GM19240 (cell line): ENCODE data around the gene ATP10A.

Experiments
- DNase-seq: peaks from one replicate; pipeline ENCODE4 v3.0.0; 2011; ENCODE audit warnings: low spot score; ENCODE audit not compliant: insufficient read length

Gene ATP10A

DNA sequence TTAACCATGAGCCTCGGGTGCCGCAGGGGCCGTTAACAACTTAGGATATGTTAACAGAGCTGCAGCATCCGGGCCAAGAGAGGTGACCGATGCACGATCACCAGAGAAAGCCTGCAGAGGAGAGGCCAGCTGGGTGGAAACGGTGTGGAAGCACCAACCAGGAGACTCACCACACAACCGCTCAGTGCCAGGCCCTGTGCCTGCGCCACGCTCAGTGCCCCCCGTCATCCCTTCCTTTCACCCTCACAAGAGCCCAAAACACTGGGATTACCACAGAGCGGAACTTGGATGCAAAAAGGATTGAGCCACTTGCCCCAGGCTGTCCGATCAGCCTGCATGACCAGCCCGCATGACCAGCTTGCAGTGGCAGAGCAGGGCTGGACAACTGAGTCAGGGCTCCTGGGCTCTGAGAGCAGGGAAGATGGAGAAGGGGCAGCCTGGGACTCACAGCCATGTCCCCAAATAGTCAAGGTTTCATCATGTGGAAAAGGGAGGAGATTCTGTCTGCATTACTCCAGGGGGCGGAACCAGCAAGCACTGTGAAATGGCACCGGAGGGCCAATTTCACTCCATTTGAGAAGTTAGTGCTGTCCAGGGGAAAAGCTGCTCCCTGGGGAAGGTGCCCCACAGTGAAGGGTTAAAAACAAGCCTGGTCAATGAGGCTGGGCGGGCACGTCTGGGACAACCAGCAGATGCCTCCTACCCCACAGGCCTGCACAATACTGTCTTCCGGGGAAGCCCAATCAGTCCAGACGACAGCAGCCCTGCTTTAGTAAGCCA is 156.8 kb downstream of the ATP10A start:
- DNase-seq: no peak

DNA sequence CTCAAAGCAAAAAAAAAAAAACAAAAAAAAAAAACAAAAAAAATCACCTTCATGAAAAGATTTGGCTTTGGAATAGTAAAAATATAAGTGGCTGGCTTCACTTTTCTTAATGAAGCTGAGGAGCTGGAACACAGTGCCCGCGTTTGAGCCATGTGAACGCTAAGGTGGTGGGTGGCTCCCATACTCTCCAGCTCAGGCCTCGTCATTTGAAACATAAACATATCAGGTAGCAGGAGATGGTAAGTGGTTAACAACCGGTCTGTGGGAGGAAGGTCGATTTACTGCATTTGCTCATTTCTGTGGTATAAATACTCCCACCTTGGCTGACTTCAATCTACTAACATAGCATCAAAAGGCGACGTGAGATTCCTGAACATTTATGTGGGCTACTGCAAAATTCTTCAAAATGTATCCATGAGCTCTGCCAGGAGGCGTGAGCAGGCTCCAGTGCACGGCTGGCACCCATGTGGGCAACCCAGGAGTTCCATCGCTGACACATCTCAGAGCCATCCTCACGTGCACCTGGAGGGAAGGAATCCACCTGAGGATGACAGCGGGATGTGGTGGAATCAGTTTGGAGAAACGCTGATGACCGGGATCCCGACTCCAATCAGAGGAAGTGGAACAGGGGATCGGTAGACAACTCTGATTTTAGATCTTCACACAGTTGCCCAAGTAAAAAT is 157.6 kb downstream of the ATP10A start:
- no peak for DNase-seq

DNA sequence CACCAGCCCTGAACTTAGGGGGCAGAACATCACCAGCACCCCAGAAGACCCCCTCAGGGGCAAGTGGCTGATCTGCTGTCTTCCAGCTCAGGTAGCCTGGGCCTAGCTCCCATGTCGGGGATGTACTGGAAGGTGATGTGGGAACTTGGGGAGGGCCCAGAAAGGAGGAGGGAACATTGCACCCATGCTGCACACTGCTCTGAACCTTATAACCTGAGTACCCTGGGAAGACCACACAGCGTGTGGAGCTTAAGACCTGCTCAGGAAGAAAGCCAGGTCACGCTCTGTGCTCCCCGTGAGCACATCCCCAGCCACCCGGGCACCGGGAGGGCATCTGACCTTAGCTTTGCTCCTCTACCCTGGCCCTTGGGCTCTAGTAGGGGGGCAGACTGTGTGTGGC is 159.4 kb downstream of the ATP10A start:
- DNase-seq: no peak

DNA sequence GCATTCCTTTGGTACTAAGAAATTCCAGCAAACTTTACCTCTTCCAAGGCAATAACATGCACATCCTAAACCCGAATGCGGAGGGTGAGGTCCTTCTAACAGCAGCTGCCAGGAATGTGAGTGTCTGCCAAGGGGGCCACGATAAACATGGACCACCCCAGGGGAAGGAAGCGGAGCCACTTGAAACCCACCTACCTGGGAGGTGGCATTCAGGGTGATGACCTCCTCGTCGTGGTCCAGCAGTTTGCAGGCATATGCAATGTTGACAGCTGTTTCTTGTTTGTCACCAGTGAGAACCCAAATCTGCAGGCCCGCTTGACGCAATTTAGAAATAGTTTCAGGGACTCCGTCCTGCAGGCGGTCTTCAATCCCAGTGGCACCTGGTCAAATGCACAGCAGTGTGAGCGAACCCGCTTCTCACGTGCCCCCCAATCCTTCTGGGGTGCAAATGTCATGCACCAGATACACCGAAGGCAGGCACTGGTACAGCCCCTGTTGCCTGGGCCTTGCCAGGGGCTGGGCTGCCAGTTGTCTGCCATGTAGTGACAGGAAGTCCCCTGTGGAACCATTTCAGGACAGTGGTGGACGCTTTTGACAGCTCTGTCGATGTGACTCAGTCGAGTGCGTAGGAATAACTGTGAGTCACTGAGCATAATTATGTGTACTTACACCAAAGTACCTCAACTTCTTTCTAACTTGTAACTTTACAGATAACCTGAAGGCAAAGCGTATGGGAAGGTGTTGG is 161.2 kb downstream of the ATP10A start:
- no peak for DNase-seq

DNA sequence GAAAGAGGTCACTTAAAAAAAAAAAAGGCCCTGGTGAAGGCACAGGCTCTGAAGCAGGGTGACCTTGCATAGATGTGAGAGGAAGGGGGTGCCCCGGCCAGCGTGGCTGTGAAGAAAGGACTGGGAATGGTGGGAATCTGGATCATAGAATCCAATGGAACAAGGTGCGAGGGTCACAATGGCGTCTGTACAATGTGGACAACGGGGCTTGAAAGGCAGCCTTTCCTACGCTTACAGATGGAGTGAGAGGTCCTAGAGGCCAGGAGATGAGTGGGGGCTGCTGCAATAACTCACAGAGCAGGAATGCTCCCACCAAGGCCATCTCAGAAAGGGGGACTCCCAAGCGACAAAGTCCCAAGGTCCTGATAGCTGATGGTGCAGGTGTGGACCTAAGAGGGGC is 162.2 kb downstream of the ATP10A start:
- DNase-seq: no peak

DNA sequence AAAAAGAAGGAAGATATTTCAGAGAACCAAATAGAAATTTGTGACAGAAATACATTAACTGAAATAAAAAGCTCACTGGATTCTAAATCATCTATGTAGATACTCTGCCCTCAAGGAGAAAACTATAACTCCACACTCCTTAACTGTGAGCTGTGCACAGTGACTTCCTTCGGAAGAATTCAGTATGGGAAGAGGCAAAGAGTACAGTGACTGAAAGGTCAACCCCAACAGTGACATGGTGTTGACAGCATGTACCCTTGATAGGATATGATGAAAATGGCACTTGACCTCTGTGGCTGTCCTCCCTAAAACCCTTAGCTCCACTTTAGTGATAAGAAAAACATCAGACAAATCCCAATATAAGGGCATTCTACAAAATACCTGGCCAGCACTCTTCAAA is 165.5 kb downstream of the ATP10A start:
- no peak for DNase-seq

DNA sequence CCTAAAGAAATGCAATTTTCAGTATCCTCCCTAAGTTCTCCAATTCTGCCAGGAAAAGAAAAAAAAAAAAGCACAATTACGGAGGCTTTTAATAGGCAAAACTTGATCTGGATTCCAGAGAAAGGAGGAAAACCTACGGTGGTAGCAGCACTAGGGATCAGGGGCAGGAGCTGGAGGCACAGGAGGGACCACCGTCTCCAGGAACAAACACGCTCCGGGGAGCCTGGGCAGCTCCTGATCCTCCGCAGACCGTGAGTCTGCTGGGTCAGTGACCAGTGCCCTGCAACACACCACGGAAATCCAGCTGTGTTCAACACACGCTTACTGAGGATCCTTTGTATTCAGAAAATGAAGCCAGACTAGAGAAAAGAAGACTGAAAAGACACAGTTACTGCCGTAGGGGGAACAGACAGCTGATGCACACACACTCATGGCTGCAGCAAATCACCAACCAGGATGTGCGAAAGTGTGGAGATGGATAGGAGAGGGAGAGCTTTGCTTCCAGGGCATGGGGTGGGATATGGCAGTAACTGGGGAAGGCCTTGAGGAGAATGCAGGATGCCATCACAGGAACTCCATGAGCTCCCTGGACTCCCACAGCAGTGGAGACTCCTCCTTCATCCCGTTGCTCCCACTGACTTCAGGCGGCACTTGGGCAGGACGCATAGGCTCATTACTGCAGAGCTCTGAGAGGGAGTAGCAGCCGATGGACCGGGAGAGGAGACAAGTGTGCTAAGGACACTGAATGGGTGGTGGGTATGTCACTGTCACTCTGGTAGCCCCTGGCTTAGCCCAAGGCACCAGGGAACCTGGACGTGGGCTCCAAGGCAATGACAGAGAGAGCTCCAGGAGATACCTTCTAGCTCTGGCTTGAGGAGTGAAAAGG is 167.0 kb downstream of the ATP10A start:
- no peak for DNase-seq

DNA sequence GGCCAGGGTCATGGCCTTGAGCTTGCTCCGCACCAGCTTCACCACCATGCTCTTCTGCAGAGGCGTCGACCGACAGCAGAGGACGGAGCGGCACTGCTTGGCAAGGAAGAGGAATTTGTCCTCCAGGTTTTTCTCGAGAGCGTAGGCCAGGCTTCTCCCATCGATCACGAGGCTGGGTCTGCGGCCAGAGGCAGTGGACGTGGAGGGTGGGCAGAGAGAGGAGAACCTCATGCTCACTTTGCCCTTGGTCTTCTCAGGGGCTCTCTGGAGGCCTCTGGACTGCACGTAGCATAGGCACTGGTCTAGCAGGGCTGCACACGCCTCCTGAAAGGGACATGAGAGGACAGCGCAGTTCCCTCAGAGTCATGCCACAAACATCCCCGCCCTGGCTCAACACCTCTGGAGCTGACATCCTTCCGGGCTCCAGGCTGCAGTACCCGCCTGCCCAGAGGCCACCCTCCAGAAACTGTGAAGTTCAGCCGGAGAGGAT is 168.3 kb downstream of the ATP10A start:
- DNase-seq: no peak

DNA sequence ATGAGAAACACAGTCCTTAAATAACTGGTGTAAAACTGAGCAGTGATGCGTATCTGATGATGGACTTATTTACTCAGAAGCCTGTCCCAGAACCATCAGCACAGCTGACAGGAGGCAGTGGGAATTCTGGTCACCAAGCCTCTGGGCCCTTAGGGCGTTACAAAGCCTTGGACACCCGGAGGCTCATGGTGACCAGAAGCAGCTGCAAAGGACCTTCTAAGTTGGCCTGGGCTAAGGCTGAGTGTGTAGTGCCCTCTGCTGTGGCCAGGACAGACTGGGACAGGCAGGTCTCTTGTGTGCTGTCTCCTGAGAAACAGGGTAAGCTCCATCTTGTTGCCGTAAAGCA is 168.9 kb downstream of the ATP10A start:
- no peak for DNase-seq

DNA sequence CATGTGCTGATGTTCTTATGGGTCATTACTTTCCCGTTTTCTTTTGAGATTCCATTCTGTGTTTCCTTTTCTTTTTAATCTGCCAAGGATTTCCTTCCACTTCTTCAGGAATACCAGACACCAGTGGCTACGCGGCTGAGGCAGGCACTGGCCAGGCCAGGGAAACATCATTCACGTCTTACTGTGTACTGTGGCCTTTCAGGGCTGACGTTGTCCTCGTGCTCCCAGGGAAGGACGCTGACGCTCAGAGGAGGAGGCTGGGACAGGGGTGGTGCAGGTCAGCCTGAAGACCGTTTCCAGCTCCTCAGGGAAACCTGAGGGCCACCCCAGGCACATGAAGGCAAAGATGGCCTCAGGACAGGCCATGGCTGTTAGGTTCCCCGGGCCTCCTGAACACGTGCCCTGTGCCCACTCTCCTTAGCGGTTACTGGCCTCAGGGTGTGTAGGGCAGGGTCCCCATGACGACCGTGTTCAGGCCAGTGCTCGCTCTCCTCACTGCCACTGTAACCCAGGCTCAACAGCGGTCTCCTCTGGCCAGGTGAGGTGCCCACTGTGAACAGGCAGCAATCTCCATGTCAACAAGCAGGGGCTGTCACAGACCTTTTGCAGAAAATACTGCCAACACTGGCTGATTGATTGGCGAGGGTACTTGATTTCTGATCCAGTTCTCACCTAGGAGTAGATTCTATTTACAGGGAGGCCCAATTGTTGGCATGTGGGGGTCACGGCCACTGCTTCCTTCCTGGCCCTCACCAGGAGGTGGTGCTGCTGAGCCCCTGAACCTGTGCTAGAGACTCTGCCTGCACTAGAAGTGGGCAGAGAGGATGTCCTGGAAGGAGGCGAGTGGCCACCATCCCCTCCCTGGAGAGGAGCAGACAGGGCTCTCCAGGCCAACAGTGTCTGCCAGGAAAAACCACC is 169.5 kb downstream of the ATP10A start:
- DNase-seq: no peak

DNA sequence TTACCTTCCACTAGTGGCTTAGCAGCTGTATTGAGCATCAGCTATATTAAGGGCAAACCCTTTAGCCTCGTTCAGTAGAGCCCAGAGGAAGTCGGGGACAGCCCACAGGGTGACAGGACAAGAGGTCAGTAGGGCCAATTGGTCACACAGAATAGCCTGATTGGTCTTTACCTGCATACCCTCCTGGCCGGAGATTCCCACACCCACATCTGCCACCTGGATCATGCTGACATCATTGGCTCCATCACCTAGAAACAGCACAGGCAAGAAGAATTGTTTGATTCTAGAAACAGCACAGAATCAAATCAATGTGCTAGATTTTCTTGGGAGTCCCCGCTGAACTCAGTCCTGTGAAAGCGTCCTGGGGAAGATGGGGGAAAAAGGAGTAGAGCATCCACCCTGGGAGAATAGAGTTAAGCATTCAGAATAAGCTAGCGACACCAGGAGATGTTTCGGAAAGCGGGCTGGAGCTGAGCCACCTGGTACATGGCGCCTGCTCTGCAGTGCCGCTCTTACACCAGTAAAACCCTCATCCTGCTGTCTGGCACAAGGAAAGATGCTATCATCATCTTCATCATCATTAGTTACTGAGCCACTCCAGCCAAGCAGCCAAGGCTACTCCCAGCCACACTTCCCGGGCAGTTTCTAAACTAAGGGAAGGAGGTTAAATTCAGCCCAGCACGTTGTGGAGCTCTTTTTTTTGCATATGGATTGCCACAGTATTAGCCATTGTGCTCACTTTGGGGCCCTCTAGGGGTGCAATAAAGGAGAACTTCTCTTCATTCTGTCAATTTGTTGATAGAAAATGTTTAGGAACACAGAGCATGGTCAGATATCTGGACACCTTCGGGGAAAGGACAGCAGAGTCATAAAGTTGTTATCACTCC is 171.3 kb downstream of the ATP10A start:
- DNase-seq: no peak

DNA sequence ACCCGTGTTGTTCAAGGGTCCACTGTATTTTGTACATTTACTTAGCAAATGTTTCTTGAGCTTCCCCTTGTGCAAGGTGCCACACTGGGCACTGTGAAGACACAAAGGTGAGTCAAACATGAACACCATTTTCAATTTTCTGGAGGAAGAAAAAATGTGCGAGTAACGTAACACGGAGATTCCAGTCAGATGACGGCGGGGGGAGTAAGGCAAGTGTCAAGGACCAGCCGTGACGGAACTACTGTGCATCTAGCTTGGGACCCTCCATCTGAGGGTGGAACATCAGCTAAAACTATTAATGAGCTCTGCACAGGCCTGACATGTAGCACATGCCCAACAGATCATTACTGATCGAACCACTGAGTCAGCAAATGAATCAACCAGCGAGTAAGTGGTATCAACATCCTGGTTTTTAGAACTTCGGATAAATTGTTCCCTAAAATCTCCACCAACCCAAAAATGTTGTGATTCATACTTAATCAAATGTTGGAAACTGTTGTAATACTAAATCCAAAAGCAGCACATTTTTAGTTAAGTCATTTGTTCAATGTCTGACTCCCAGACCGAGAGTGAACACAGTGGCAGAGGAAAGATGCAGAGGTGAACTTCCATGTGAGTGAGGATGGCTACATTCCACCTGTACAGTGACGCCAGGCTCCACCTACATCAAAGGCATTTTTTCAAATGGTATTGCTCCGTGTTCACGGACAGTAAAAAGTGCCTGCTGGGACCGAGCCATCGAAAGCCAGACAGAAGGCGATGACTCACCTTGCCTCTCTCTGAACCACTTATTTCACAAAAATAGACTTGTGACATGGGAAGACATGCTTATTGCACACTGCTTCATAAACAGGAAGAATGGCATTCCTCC is 172.2 kb downstream of the ATP10A start:
- no peak for DNase-seq

DNA sequence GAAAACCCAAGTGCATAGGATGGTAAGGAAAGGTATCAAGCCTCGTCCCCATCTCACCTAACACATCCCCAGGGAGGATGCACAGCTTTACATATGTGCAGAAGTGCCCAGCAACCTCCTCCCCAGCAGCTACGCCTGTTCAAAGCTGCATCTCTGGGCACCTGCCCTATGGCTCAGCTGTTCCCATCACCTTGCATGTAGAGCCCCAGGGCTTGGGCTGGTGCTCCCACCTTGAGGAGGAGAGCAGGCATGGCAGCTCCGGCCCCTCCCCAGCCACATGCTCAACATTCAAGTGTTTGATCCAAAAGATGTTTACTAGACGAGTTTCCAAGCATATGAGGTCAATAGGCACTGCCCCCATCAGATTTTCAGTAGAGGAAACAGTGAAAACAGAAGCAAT is 173.5 kb downstream of the ATP10A start:
- no peak for DNase-seq

DNA sequence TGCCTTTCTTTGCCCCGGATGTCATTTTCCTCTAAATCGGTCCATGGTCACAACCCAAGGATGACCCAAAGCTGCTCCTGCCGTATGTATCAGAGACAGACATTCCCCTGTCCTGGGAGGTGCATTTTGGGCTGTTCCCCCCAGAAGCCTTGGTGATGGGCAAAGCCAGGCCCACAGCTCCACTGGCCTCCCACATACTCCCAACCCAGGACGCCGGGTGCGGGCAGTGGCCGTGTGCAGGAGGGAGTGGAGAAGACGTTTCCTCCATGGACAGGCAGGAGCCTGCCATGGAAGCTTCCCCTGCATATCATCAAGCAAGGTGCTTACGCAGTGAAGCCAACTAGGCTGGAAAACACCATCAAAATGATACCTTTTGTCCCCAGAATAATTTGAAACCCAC is 175.0 kb downstream of the ATP10A start:
- DNase-seq: no peak

DNA sequence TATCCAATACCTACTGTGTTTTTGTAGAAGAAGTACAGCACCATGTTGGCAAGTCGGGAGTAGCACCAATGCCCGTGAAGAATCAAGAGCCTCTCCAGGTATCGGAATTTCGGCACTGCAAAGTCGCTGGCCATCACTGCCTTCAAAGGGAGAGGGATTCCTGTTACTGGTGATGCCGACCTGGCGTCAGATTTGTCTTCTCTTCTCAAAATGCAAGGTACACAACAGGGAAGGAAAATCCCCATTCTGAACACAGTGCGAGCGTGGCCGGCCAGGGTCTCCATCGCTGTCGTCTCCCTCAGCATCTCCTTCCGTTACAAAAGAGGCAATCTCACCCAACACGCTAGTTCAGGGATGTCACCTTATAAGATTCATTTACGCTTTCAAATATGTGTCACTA is 175.4 kb downstream of the ATP10A start:
- DNase-seq: no peak

DNA sequence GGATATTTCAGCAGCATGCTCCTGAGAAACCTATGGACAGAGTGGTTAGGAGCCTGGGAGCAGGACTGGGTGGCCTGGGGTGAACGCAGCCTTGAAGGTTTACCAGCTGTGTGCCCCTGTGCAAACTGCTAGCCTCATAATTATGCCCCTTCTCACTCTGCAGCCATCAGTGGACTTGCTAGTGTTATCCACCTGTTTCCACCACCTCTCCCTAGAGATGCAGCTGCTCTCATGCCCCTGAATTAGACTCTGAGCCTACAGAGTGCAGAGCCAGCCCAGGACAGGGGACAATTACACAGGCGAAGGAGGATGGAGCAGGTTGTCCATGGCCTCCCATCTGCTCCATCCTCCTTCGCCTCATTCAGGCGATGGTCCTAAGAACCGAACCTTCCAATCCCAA is 175.9 kb downstream of the ATP10A start:
- no peak for DNase-seq

DNA sequence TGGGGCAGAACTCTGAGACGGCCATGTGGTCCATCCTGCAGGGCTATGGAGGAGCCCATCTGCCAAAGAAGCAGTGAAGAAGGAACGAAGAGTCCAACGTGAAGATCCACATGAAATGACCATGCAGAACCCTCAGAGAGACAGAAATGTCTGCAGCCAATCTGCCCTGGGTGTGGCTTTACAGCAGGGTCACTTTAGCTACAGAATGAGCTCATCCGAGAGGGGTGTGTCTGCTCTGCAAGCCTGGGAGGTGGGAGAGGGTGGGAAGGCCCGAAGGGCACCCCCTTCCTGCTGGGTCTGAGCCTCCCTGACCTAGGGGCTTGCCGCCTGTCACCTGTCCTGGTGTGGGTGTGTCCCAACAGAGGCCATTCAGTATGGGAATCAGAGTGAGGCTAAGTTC is 176.3 kb downstream of the ATP10A start:
- DNase-seq: no peak
